ENCODE measurements around the gene UBE2V1. TPM values are rescaled to one million over a fixed set of nuclear protein-coding genes. Genes with fewer than 3 reads are reported as not detected.
"Not testable (repeated sequence)": the region's sequence is repeated elsewhere in the genome, so short reads cannot be mapped to it uniquely, and the experiment has no call there.

The UBE2V1 gene
- total RNA-seq, 1 donor from 2014 or later, result 15.2 TPM

DNA sequence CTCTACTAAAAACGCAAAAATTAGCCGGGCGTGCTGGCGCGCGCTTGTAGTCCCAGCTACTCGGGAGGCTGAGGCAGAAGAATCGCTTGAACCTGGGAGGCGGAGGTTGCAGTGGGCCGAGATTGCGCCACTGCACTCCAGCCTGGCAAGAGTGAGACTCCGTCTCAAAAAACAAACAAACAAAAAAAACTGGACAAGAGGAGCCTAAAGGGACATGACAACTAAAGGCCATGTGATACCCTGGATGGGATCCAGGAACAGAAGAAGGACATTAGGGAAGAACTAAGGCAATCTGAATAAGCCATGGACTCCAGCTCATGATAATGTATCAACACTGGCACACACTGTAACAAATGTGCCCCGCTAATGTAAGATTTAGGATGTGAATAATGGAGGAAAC is 24.8 kb upstream of the UBE2V1 start:
- not testable (repeated sequence) for DNase-seq (ENCODE audit: low spot score)

DNA sequence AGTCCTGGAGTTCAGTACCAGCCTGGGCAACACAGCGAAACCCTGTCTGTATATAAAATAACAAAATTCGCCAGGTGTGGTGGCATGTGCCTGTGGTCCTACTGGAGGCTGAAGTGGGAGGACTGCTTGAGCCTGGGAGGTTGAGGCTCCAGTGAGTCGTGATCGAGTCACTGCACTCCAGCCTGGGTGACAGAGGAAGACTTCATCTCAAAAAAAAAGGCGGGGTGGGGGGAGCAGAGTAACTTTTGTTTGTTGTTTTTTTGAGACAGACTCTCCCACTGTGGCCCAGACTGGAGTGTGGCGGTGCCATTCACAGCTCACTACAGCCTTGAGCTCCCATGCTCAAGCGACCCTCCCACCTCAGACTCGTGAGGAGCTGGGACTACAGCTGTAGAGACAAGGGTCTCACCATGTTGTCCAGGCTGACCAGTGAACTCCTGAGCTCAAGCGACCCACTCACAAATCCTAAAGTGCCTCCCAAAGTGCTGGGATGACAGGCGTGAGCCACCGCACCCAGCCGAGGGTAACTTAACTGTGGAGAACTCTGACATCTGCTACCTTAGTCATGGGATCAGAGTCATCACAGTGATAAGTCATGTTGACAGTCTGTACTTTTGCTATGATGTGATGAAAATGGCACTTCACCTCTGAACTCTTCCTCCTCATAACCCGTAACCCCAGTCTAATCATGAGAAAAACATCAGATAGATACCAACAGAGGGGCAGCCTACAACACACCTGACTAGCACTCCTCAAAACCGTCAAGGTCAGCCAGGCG is 24.1 kb upstream of the UBE2V1 start:
- DNase-seq (ENCODE audit: low spot score), result no peak

DNA sequence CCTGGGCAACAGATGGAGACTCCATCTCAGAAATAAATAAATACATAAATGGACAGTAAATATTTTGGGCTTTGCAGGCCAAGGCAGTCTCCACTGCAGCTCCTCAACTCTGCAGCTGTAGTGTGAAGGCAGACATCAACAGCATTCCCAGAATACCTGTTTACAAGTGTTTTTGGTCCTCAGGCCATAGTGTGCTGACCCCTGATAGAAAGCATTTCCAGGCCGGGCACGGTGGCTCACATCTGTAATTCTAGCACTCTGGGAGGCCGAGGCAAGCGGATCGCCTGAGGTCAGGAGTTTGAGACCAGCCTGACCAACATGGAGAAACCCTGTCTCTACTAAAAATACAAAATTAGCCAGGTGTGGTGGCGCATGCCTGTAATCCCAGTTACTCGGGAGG is 22.2 kb upstream of the UBE2V1 start:
- DNase-seq (ENCODE audit: low spot score), result not testable (repeated sequence)

- DNase-seq (ENCODE audit: low spot score), result no peak
Measured at GRCh38 chr20:50133474-50134217, 20.7 kb upstream of the UBE2V1 start.

GRCh38 chr20:50133041-50133440 is 20.1 kb upstream of the UBE2V1 start:
- no peak for DNase-seq (ENCODE audit: low spot score)

DNA sequence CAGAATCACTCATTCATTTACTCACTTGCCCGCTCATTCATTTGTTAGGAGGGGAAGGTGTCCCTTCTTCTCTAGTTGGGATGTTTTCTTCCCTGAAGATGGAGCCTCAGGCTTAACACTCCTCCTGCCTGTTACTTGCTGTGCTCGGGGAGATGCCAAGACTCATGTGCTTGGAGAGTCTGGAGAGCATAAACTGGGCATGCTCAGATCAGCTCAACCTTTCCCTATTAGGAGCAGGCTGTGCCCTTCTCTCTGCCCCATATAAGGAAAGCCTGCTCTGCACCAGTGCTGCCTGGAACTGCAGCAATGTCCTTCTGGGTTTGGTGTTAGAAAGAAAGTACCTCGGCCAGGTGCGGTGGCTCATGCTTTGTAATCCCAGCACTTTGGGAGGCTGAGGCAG is 18.0 kb upstream of the UBE2V1 start:
- DNase-seq (ENCODE audit: low spot score), result peak; percentile 35

- DNase-seq (ENCODE audit: low spot score), result no peak
Measured at GRCh38 chr20:50130356-50130723, 17.4 kb upstream of the UBE2V1 start.

DNA sequence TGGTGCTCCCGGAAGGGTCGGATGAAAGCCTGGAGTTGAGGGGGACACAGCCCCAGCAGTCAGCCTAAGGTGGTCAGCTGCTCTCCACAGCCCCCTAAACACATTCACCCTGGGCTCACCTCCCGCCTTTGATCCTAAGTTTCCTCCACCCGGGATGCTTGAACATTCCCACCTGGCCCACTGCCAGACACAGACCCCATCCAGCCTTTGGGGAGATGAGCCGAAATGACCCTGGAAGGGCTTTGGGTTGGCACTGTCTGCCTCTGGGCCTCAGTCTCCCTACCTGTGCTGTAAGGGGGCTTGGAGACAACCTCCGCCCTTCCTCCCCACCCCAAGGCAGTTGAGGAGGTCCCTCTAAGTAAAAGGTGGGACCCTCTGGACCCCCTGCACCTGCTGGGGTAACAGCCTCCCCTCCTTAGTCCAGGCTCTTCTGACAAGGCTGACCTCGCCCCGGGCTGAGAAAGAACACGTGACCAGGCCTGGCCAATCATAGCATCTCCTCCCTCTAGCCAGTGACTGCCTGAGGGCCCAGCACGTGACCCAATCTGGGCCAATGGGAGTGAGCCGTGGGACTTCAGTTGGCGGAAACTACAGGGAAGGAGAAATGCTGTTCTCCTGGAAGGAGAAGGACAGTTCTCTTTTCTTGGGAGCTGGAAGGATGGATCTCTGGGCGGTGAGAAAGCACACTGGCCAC is 16.9 kb upstream of the UBE2V1 start:
- no peak for DNase-seq (ENCODE audit: low spot score)

- no peak for DNase-seq (ENCODE audit: low spot score)
Measured at GRCh38 chr20:50128520-50128905, 15.6 kb upstream of the UBE2V1 start.

DNA sequence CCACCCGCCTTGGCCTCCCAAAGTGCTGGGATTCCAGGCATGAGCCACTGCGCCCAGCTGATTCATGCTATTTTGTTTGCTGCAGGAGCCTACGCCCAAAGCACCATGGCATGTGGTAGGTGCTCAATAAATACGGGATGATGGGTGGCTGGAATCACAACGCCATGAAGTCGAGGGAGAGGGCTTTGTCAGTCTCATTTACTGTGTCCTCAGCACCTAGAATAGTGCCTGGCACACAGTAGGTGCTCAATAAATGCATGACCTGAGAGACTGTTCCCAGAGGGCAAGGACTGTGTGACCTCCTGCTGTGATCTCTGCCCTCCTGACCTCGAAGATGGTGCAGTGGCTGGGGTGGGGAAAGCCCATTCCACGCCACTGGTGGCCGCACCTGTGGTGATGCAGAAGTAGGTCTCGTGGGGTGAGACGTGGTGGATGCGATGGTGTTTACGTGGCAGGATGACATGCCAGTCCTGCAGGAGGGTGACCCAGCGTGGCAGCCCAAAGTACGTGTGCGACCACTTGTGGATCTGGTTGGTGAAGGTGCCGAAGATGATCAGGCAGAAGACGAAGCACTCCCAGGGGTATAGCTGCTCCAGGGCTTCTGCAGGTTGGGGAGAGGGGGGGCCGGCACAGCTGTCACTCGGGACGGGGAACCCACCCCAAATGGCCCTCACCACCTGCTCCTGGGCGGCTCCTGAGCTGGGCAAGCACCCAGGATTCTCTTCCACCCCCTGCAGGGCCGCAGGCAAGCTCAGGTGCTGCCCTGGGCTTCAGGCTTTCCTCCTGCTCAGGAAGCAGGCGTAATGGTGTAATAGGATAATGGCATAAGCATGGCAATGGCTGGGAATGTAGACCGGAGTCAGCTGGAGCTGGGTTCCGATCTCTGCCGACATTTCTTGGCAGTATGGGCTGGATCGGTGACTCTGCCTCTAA is 14.9 kb upstream of the UBE2V1 start:
- no peak for DNase-seq (ENCODE audit: low spot score)

DNA sequence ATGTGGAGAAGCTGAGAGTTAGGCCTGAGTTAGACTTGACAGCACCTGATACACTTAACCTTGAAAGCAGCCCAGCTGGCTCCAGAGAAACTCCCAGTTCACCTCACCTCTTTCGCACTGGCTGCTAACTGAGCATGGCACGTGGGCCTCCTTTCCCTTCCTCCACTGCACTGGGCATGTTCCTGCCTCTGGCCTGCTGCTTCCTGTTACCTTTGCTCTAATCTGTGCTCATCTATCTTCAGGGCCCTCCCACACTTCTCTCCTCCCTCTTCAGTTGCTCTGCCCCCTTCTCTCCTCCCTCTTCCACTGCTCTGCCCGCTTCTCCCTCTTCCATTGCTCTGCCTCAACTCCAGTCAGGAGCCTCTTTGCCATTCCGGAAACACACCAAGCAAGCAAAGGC is 13.7 kb upstream of the UBE2V1 start:
- peak; percentile 30 for DNase-seq (ENCODE audit: low spot score)

DNA sequence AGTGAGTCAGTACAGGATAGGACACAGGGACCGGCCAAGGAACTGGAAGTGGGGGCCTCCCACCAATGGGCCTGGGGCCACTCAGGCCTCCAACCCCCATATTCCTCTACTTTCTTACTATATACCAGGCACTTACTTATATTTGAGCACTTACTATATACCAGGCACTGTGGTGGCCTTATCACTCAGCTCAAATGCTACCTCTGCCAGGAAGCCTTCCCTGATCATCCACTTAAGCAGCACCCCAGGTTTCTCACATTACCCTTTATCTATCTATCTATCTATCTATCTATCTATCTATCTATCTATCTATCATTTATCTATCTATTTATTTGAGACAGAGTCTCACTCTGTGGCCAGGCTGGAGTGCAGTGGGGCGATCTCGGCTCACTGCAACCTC is 12.3 kb upstream of the UBE2V1 start:
- DNase-seq (ENCODE audit: low spot score), result no peak

DNA sequence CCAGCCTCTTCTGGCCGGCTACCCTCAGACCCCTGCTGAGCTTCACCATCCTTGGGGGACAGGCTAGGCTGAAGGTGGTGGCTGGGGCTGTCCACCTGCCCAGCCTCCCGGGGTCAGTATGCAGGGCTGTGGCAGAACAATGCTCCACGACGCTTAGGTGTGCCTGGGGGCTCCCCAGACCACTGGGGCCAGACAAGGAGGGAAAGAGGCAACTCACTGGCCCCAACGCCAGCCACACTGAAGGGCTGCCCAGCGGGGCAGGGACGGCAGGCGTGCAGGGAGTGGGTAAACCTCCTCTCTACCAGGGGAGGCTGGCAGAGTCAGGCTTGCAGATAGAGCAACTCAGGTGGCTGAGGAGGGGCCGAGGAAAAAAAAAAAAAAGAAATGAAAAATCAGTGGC is 11.5 kb upstream of the UBE2V1 start:
- no peak for DNase-seq (ENCODE audit: low spot score)

- DNase-seq (ENCODE audit: low spot score), result no peak
Measured at GRCh38 chr20:50123418-50123817, 10.5 kb upstream of the UBE2V1 start.

GRCh38 chr20:50122763-50123162 is 9.8 kb upstream of the UBE2V1 start:
- no peak for DNase-seq (ENCODE audit: low spot score)

DNA sequence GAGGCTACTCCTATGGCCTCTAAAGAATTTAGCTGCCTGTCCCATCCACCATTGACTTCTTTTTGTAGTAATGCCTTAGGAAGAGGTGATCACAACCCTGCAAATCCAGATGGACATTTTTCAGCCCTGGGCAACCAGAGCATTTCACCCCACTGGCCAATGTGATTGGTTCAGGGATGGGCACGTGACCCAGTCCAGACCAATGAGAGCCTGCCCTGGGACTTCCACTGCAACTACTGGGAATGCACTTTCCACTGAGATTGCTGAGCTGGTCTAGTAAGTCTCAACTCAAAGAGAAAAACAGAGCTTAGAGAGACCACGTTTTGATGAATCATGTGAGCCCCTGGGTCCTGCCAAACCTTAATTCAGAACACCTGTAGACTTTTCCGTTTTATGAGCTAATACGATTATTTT is 8.9 kb upstream of the UBE2V1 start:
- no peak for DNase-seq (ENCODE audit: low spot score)

DNA sequence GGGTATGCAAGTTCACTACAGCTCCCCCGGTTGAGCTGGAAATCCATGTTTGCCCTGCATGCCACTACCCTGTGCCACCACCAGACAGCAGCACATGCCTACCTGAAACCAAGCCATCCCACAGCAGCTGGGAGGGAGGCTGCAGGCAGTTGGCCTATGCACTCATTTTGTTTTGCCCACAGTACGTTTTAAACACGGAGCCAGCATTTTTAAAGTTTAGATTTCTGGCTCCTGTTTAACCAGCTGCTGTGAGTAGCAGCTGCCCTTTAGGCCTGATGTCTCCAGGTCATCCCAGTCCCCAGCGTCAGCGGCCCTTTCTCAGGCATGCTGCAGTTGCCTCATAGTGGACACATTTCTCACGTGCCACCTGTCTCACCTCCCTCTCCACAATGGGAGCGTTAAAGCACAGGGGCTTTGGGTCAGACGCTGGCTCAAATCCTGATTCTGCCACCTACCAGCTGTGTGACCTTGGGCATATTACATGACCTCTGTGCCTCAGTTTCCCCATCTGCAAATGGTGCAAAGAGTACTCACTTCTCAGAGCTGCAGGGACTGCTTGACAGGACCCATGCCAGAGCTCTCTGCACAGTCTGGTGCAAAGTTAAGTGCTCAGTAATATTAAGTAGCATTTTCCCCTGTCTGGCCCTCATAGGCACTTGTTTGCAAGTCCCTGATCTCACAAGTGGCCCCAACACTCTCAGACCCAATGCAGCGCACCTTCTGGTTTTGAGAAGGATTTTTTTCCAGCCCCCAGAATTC is 8.2 kb upstream of the UBE2V1 start:
- DNase-seq (ENCODE audit: low spot score), result peak; percentile 47

- DNase-seq (ENCODE audit: low spot score), result no peak
Measured at GRCh38 chr20:50118203-50118602, 5.3 kb upstream of the UBE2V1 start.

DNA sequence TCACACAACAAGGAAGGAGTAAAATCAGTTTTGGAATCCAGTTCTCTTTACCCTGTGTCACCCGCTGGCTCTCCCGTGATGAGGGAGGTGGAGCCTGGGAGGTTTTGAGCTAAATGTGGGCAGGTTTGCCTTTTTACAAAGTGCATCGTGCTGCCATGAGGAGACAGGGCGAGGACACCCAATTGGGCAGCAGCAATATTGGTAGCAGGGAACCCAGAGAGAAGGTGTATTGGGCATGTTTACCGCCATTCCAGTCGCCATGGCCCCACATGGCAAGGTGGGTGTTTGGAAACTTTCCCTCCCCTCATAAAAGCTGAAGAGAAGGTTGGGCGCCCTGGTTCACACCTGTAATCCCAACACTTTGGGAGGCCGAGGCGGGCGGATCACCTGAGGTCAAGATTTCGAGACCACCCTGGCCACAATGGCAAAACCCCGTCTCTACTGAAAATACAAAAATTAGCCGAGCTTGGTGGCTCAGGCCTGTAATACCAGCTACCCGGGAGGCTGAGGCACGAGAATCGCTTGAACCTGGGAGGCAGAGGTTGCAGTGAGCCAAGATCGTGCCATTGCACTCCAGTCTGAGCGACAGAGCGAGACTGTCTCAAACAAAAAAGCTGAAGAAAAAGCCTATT is 3.5 kb upstream of the UBE2V1 start:
- DNase-seq (ENCODE audit: low spot score), result no peak
